IMR-90 (cell line): ENCODE measurements around the gene TEAD1. TPM values are rescaled to one million over a fixed set of nuclear protein-coding genes. Genes with fewer than 3 reads are reported as not detected.

Experiments
- ATAC-seq: fragments of 200-7000 bp; cut with Tn5 transposase; 2 replicates; pipeline ENCODE4 v1.9.1; 2020; ENCODE audit warnings: low read depth, mild to moderate bottlenecking, moderate library complexity
- BruUV-seq: library from RNA; stranded (reverse); fragments of 400-500 nt; replicated peaks from 2 replicates; lab custom pipeline; 2021; lab: Mats Ljungman, UMichigan
- CTCF ChIA-PET: fragments of 300-600 bp; formaldehyde crosslinking; extraction: SDS; loops from one replicate; lab custom pipeline; 2021; ENCODE audit warnings: antibody characterized with exemption; lab: Yijun Ruan, JAX
- POLR2A ChIA-PET: fragments of 300-600 bp; sonication (Branson Sonifier 250); formaldehyde crosslinking; loops from one replicate; lab custom pipeline; 2022; ENCODE audit warnings: antibody characterized with exemption; ENCODE audit not compliant: unreplicated experiment; lab: Charles Lee
- DNase-seq: peaks from one replicate; pipeline ENCODE4 v3.0.0; 2013
- H2AFZ ChIP-seq: replicated peaks from 2 replicates; pipeline ENCODE3; 2013; ENCODE audit warnings: low read length, mild to moderate bottlenecking; ENCODE audit not compliant: poor library complexity
- H2AK5ac ChIP-seq: 2 replicates; pipeline ENCODE4 v1.6.1; 2013; ENCODE audit warnings: low read depth, low read length, inconsistent platforms
- H2AK9ac ChIP-seq: replicated peaks from 2 replicates; pipeline ENCODE3; 2013; ENCODE audit warnings: mild to moderate bottlenecking, low read depth, low read length, moderate library complexity; ENCODE audit not compliant: poor library complexity
- H2BK120ac ChIP-seq: 2 replicates; pipeline ENCODE4 v1.6.1; 2013; ENCODE audit warnings: low read depth, low read length, inconsistent platforms
- H2BK15ac ChIP-seq: 3 replicates; pipeline ENCODE4 v1.6.1; 2013; ENCODE audit warnings: low read depth, low read length, inconsistent platforms
- H2BK20ac ChIP-seq: 2 replicates; pipeline ENCODE4 v1.6.1; 2013; ENCODE audit warnings: low read depth, mild to moderate bottlenecking, inconsistent platforms, low read length, moderate library complexity
- H2BK5ac ChIP-seq: 2 replicates; pipeline ENCODE4 v1.6.1; 2013; ENCODE audit warnings: mild to moderate bottlenecking, low read depth, low read length, inconsistent platforms; ENCODE audit not compliant: poor library complexity, severe bottlenecking
- H3K14ac ChIP-seq: replicated peaks from 2 replicates; pipeline ENCODE4 v1.6.1; 2013; ENCODE audit warnings: low read depth, low read length, inconsistent platforms
- H3K18ac ChIP-seq: 2 replicates; pipeline ENCODE4 v1.6.1; 2013; ENCODE audit warnings: low read depth, low read length, control low read depth
- H3K23ac ChIP-seq: 2 replicates; pipeline ENCODE4 v1.6.1; 2013; ENCODE audit warnings: low read depth, low read length, inconsistent platforms
- H3K27ac ChIP-seq: 2 replicates; pipeline ENCODE4 v1.5.1; 2013; ENCODE audit warnings: mild to moderate bottlenecking, control low read depth, low read length; ENCODE audit not compliant: insufficient read depth
- H3K27me3 ChIP-seq: 2 replicates; pipeline ENCODE4 v1.6.1; 2013; ENCODE audit warnings: low read length; ENCODE audit not compliant: control insufficient read depth, insufficient read depth
- H3K36me3 ChIP-seq: 2 replicates; pipeline ENCODE4 v1.6.1; 2013; ENCODE audit warnings: low read length, mixed read lengths; ENCODE audit not compliant: control insufficient read depth, insufficient read depth
- H3K4ac ChIP-seq: 2 replicates; pipeline ENCODE4 v1.6.1; 2013; ENCODE audit warnings: low read depth, low read length, inconsistent platforms
- H3K4me1 ChIP-seq: 2 replicates; pipeline ENCODE4 v1.6.1; 2013; ENCODE audit warnings: low read length, mixed read lengths; ENCODE audit not compliant: control insufficient read depth, insufficient read depth
- H3K4me2 ChIP-seq: 2 replicates; pipeline ENCODE4 v1.6.1; 2013; ENCODE audit warnings: low read depth, mild to moderate bottlenecking, control low read depth, low read length, moderate library complexity
- H3K4me3 ChIP-seq: 2 replicates; pipeline ENCODE4 v1.5.1; 2013; ENCODE audit warnings: low read depth, mild to moderate bottlenecking, control low read depth, low read length, moderate library complexity; ENCODE audit not compliant: insufficient read depth
- H3K56ac ChIP-seq: 2 replicates; pipeline ENCODE4 v1.6.1; 2013; ENCODE audit warnings: low read length, inconsistent platforms; ENCODE audit not compliant: insufficient read depth; ENCODE audit errors: extremely low read depth
- H3K79me1 ChIP-seq, 2 experiments: 2 replicates each; pipeline ENCODE4 v1.6.1; 2013; ENCODE audit warnings: low read length in 2 of 2, inconsistent platforms in 1 of 2, low read depth in 1 of 2
- H3K9ac ChIP-seq: 2 replicates; pipeline ENCODE4 v1.6.1; 2013; ENCODE audit warnings: low read depth, low read length, control low read depth
- H3K9me1 ChIP-seq: 2 replicates; pipeline ENCODE4 v1.6.1; 2013; ENCODE audit warnings: low read length, inconsistent platforms; ENCODE audit not compliant: insufficient read depth
- H3K9me3 ChIP-seq: 2 replicates; pipeline ENCODE4 v1.6.1; 2013; ENCODE audit warnings: low read length; ENCODE audit not compliant: control insufficient read depth, insufficient read depth
- H4K20me1 ChIP-seq: 2 replicates; pipeline ENCODE4 v1.6.1; 2013; ENCODE audit warnings: low read length, inconsistent platforms; ENCODE audit not compliant: insufficient read depth
- H4K5ac ChIP-seq: 2 replicates; pipeline ENCODE4 v1.6.1; 2013; ENCODE audit warnings: mild to moderate bottlenecking, low read depth, low read length, control low read depth
- H4K8ac ChIP-seq, 2 experiments: 2 replicates each; pipeline ENCODE4 v1.6.1; 2013; ENCODE audit warnings: low read depth in 2 of 2, low read length in 2 of 2, control low read depth in 1 of 2, inconsistent platforms in 1 of 2
- H4K91ac ChIP-seq: 2 replicates; pipeline ENCODE4 v1.6.1; 2013; ENCODE audit warnings: low read depth, low read length, inconsistent platforms; ENCODE audit not compliant: insufficient read depth
- CEBPB ChIP-seq: IDR thresholded peaks from 2 replicates; pipeline ENCODE4 v1.6.1; 2012; ENCODE audit warnings: low read depth, low read length, improper control_type of control experiment
- MXI1 ChIP-seq: IDR thresholded peaks from 2 replicates; pipeline ENCODE4 v1.6.1; 2012; ENCODE audit warnings: low read depth, mild to moderate bottlenecking, low read length, moderate library complexity, borderline replicate concordance
- WGBS, 2 experiments: methylation state at CpG; one replicate each; pipeline versions ENCODE4 v1.1.5 to v1.1.7; 2013; ENCODE audit warnings: missing lambda C conversion rate in 2 of 2; ENCODE audit not compliant: insufficient read length in 1 of 2; ENCODE audit errors: extremely low coverage in 2 of 2; 5-methylcytosine and 5-hydroxymethylcytosine counted together
- dilution Hi-C: fragments of 300-500 bp; cut with HindIII; formaldehyde crosslinking; loops from one replicate; pipeline ENCODE4 v1.14.3; 2018; ENCODE audit warnings: low sequenced_read_pairs; ENCODE audit not compliant: unreplicated experiment
- in situ Hi-C: fragments of 300-500 bp; cut with MboI; formaldehyde crosslinking; loops from 3 replicates; pipeline ENCODE4 v1.14.3; 2019; ENCODE audit warnings: low sequenced_read_pairs, inconsistent platforms, mixed read lengths
- intact Hi-C: fragments of 100-400 bp; cut with micrococcal nuclease; formaldehyde crosslinking; loops from 2 replicates; pipeline ENCODE4 v1.10.0; 2022
- polyA plus RNA-seq, 3 experiments: library from polyadenylated mRNA; depleted of rRNA; stranded (reverse); fragments of >200 nt; gene quantifications; 2 replicates each; pipeline ENCODE4 v1.2.3, GENCODE V29; 2012; ENCODE audit warnings: low replicate concordance in 1 of 3
- total RNA-seq: library from RNA; depleted of rRNA; stranded (reverse); fragments of >200 nt; gene quantifications from 2 replicates; pipeline ENCODE4 v1.2.3, GENCODE V29; 2012

TEAD1 gene
- total and polyA plus RNA-seq, 2 of the 4 experiments (the other 2 are of a cell fraction): 51.8 to 69.2 TPM

GRCh38 chr11:12901272-12901671, 227.1 kb downstream of the TEAD1 start:
- Histone ChIP-seq H3K9ac (no peak overlapping the region), H4K20me1 (peaks cover 17% of the 10 kb centered on the region; the same call in 1 of the 2 replicates), H3K36me3 (peaks cover 35% of the 10 kb centered on the region), H2AK9ac (no peak overlapping the region), H2AFZ (no peak overlapping the region), H3K27ac (no peak overlapping the region), H2BK5ac (peak overlapping the region; percentile 42), H4K5ac (peak overlapping the region; percentile 39; the same call in 1 of the 2 replicates), H3K4me1 (peaks cover 22% of the 10 kb centered on the region), H2BK15ac (peak overlapping the region; percentile 11; the same call in 1 of the 3 replicates), H4K8ac (peak overlapping the region in 1 of 2 experiments; percentile 65; a peak in 2 of 4 replicates), H3K9me1 (peaks cover 43% of the 10 kb centered on the region), H2BK20ac (peak overlapping the region; percentile 67), H3K14ac (peak overlapping the region; percentile 76; the same call in 1 of the 2 replicates), H3K56ac (no peak overlapping the region), H3K4ac (peak overlapping the region; percentile 87; the same call in 1 of the 2 replicates), H3K9me3 (no peaks in the 10 kb centered on the region), H3K23ac (peak overlapping the region; percentile 36; the same call in 1 of the 2 replicates), H3K18ac (peak overlapping the region; percentile 31; the same call in 1 of the 2 replicates), H3K79me1 (peaks cover 32 to 84% of the 10 kb centered on the region in 2 experiments), H4K91ac (peak overlapping the region; percentile 69; the same call in 1 of the 2 replicates), H2BK120ac (peak overlapping the region; percentile 60), H3K4me2 (peak overlapping the region; percentile 33; the same call in 1 of the 2 replicates), H3K27me3 (no peaks in the 10 kb centered on the region), H3K4me3 (no peak overlapping the region), H2AK5ac (peak overlapping the region; percentile 47; the same call in 1 of the 2 replicates)
- ATAC-seq (no peak), DNase-seq (peak; percentile 30)
- intact Hi-C loops (no loop called here), in situ Hi-C loops (loop anchor here (10.0 kb wide), 2 partner anchors 366 to 486 kb away; no protein-coding TSS in a partner anchor), dilution Hi-C loops (no loop called here)
- CTCF ChIA-PET: interaction anchor here (1.6 kb wide), 1 partner anchor 571 kb away, joined by 6 read pairs; no protein-coding TSS in a partner anchor
- BruUV-seq: no TSS peak
- WGBS, 2 experiments: no CpG with 5 or more reads among the region's 1 CpG
- TF ChIP-seq CEBPB (0 out of 2 replicates have a peak, but pooled peaks have one; percentile 8), MXI1 (no peak)
- POLR2A ChIA-PET: interaction anchor here (0.6 kb wide), 1 partner anchor 524 kb away, joined by 3 read pairs; the partner anchor contains the start of gene PARVA
